ENCODE data around the gene ROR2. TPM values are rescaled to one million over a fixed set of nuclear protein-coding genes. Genes with fewer than 3 reads are reported as not detected.

ROR2 gene
- total RNA-seq, 1 donor from 2014 or later = 3.8 TPM

- no peak for DNase-seq
- intact Hi-C loops (cut with DNase I) = no loop called here
These were observed 124.2 kb downstream of the ROR2 start for GRCh38 chr9:91825866-91826265.

GRCh38 chr9:91825422-91825821, 124.6 kb downstream of the ROR2 start:
- intact Hi-C loops (cut with DNase I) = no loop called here
- H3K4me3 ChIP-seq = no peak overlapping the region
- peak in 1 of 2 donors; percentile 20 for ATAC-seq

More at GRCh38 chr9:91825866-91826265, 124.2 kb downstream of the ROR2 start:
- Histone ChIP-seq H3K36me3 (no peaks in the 10 kb centered on the region), H3K27me3 (ENCODE audit: low read depth) (no peaks in the 10 kb centered on the region), H3K4me1 (no peaks in the 10 kb centered on the region), H3K27ac (no peak overlapping the region), H3K9me3 (no peaks in the 10 kb centered on the region), H3K4me3 (no peak overlapping the region)
- no peak for ATAC-seq
- no peak for TF ChIP-seq CTCF (IDR thresholded peaks at IDR 0.05)

GRCh38 chr9:91824601-91825305, 125.3 kb downstream of the ROR2 start:
- intact Hi-C loops (cut with DNase I) = no loop called here
- Histone ChIP-seq H3K9me3 (no peaks in the 10 kb centered on the region), H3K27ac (no peak overlapping the region), H3K36me3 (no peaks in the 10 kb centered on the region), H3K4me1 (no peaks in the 10 kb centered on the region), H3K4me3 (no peak overlapping the region), H3K27me3 (ENCODE audit: low read depth) (no peaks in the 10 kb centered on the region)
- ATAC-seq (peak; percentile 36 to 41), DNase-seq (no peak)
- no peak for TF ChIP-seq CTCF (IDR thresholded peaks at IDR 0.05)

More at GRCh38 chr9:91825422-91825821, 124.6 kb downstream of the ROR2 start:
- no peak overlapping the region for H3K27ac ChIP-seq
- no peaks in the 10 kb centered on the region for H3K27me3 ChIP-seq (ENCODE audit: low read depth)
- H3K36me3 ChIP-seq = no peaks in the 10 kb centered on the region
- no peaks in the 10 kb centered on the region for H3K9me3 ChIP-seq
- no peak for DNase-seq
- H3K4me1 ChIP-seq = no peaks in the 10 kb centered on the region
- no peak for TF ChIP-seq CTCF (IDR thresholded peaks at IDR 0.05)

- DNase-seq (no peak), ATAC-seq (no peak)
- TF ChIP-seq CTCF (IDR thresholded peaks at IDR 0.05) = no peak
- H3K27ac ChIP-seq = no peak overlapping the region
- H3K36me3 ChIP-seq = no peaks in the 10 kb centered on the region
- intact Hi-C loops (cut with DNase I) = no loop called here
- H3K4me3 ChIP-seq = no peak overlapping the region
- no peaks in the 10 kb centered on the region for H3K27me3 ChIP-seq (ENCODE audit: low read depth)
- no peaks in the 10 kb centered on the region for H3K4me1 ChIP-seq
- no peaks in the 10 kb centered on the region for H3K9me3 ChIP-seq
These were observed 125.9 kb downstream of the ROR2 start for GRCh38 chr9:91824151-91824550.

- no peak for TF ChIP-seq CTCF (IDR thresholded peaks at IDR 0.05)
- no peaks in the 10 kb centered on the region for H3K36me3 ChIP-seq
- H3K4me3 ChIP-seq = no peak overlapping the region
- DNase-seq = no peak
- no peak overlapping the region for H3K27ac ChIP-seq
- intact Hi-C loops (cut with DNase I) = no loop called here
- no peak for ATAC-seq
- no peaks in the 10 kb centered on the region for H3K27me3 ChIP-seq (ENCODE audit: low read depth)
- H3K9me3 ChIP-seq = no peaks in the 10 kb centered on the region
- peaks cover 7% of the 10 kb centered on the region for H3K4me1 ChIP-seq
These were observed 128.8 kb downstream of the ROR2 start for GRCh38 chr9:91820949-91821880.

Measured in lower lobe of right lung (tissue), 2 donors.